ENCODE results near the gene KLHDC1.

DNA sequence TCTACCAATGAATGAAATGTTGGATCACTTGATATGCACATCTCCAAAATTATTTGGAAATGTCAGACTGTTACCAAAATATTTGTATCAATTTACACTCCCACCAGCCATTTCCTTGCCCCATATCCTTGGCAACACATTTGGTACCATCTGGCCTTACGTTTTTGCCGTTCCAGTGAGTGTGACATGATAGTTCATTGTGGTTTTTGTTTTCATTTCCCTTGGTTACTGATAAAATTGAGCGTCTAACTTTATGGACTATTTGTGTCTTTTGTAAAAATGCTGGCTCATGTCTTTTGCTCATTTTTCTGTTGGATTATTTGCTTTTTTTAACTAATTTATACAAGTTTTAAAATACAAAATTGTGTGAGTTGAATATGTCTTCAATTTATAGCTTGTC lies 11.0 kb downstream of the KLHDC1 start:
- TF ChIP-seq, protein P1, sequence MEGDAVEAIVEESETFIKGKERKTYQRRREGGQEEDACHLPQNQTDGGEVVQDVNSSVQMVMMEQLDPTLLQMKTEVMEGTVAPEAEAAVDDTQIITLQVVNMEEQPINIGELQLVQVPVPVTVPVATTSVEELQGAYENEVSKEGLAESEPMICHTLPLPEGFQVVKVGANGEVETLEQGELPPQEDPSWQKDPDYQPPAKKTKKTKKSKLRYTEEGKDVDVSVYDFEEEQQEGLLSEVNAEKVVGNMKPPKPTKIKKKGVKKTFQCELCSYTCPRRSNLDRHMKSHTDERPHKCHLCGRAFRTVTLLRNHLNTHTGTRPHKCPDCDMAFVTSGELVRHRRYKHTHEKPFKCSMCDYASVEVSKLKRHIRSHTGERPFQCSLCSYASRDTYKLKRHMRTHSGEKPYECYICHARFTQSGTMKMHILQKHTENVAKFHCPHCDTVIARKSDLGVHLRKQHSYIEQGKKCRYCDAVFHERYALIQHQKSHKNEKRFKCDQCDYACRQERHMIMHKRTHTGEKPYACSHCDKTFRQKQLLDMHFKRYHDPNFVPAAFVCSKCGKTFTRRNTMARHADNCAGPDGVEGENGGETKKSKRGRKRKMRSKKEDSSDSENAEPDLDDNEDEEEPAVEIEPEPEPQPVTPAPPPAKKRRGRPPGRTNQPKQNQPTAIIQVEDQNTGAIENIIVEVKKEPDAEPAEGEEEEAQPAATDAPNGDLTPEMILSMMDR (IDR thresholded peaks at IDR 0.05) = no peak
- no peak for TF ChIP-seq EZH2phosphoT487 (IDR thresholded peaks at IDR 0.05)
